ENCODE measurements around the gene NSFL1C. TPM values are rescaled to one million over a fixed set of nuclear protein-coding genes. Genes with fewer than 3 reads are reported as not detected.
A peak's percentile ranks its signal among the peaks of the same experiment; 100 is the strongest.

Gene NSFL1C
- polyA plus RNA-seq, 2 of the 4 experiments (the other 2 are of a cell fraction): 56.6 to 136 TPM

- FAIRE-seq (no peak), DNase-seq (ENCODE audit: low read depth in 1 of 2, low spot score in 1 of 2) (no peak), ATAC-seq (no peak)
- WGBS (ENCODE audit: missing lambda C conversion rate): 36% methylated on average over 4 of the region's 4 CpGs
- ChIA-PET POLR2A (no interaction called here), CTCF (interaction anchor here (0.9 kb wide), 1 partner anchor 53 kb away, joined by 3 read pairs; no protein-coding TSS in a partner anchor)
- Histone ChIP-seq H3K9me3 (peaks cover 7% of the 10 kb centered on the region; the same call in 2 of the 3 replicates), H3K4me1 (peaks cover 25% of the 10 kb centered on the region), H3K4me2 (peak overlapping the region; percentile 50), H3K4me3 (no peak overlapping the region), H3K27ac (peak overlapping the region; percentile 78 to 83; a peak in 5 of 6 replicates)
- TF ChIP-seq, protein P1, sequence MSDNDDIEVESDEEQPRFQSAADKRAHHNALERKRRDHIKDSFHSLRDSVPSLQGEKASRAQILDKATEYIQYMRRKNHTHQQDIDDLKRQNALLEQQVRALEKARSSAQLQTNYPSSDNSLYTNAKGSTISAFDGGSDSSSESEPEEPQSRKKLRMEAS (IDR thresholded peaks at IDR 0.05): no peak
- no peak for TF ChIP-seq SREBF2 (IDR thresholded peaks at IDR 0.05)
- TF ChIP-seq MAFK (IDR thresholded peaks at IDR 0.05; ENCODE audit: partially characterized antibody): no peak
- no peak for TF ChIP-seq HOXA7 (CRISPR knock-in tag; IDR thresholded peaks at IDR 0.05)
- TF ChIP-seq POLR2AphosphoS2 (conservative IDR thresholded peaks at IDR 0.05; ENCODE audit: low read length): no peak
- TF ChIP-seq NR3C1 (IDR thresholded peaks at IDR 0.05): no peak
- TF ChIP-seq GATA3 (IDR thresholded peaks at IDR 0.05; ENCODE audit: borderline replicate concordance): no peak
Measured at GRCh38 chr20:1414982-1415381, 51.7 kb downstream of the NSFL1C start.

DNA sequence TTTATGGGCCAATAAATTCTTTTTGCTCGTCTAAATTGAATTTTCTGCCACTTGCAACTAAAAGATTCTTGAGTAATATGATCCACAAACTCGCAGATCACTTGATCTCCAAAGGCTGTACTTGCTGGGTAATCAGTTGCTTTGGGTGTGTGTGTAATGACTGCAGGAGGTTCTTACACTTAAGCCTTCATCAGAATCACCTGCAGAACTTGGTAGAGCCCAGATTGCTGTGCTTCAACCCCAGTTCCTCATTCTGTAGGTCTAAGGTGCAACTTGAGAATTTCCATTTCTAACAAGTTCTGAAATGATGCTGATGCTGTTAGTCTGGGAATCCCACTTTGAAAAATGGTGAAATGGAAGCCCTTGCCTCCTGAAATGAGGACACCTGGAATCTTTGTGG is 60.8 kb downstream of the NSFL1C start:
- POLR2A ChIA-PET: no interaction called here
- TF ChIP-seq SREBF2 (IDR thresholded peaks at IDR 0.05) (no peak), MAFK (IDR thresholded peaks at IDR 0.05; ENCODE audit: partially characterized antibody) (no peak), ZSCAN20 (CRISPR knock-in tag; IDR thresholded peaks at IDR 0.05) (no peak), TFCP2L1 (CRISPR knock-in tag; IDR thresholded peaks at IDR 0.05) (no peak), HOXA7 (CRISPR knock-in tag; IDR thresholded peaks at IDR 0.05) (no peak), FOSB (CRISPR knock-in tag; IDR thresholded peaks at IDR 0.05) (no peak), JUN (IDR thresholded peaks at IDR 0.05) (no peak), NPAS2 (CRISPR knock-in tag; IDR thresholded peaks at IDR 0.05; ENCODE audit: borderline replicate concordance) (no peak), CTCF (IDR thresholded peaks at IDR 0.05) (no peak), EP300 (IDR thresholded peaks at IDR 0.05) (no peak)
- TF ChIP-seq, protein P2, sequence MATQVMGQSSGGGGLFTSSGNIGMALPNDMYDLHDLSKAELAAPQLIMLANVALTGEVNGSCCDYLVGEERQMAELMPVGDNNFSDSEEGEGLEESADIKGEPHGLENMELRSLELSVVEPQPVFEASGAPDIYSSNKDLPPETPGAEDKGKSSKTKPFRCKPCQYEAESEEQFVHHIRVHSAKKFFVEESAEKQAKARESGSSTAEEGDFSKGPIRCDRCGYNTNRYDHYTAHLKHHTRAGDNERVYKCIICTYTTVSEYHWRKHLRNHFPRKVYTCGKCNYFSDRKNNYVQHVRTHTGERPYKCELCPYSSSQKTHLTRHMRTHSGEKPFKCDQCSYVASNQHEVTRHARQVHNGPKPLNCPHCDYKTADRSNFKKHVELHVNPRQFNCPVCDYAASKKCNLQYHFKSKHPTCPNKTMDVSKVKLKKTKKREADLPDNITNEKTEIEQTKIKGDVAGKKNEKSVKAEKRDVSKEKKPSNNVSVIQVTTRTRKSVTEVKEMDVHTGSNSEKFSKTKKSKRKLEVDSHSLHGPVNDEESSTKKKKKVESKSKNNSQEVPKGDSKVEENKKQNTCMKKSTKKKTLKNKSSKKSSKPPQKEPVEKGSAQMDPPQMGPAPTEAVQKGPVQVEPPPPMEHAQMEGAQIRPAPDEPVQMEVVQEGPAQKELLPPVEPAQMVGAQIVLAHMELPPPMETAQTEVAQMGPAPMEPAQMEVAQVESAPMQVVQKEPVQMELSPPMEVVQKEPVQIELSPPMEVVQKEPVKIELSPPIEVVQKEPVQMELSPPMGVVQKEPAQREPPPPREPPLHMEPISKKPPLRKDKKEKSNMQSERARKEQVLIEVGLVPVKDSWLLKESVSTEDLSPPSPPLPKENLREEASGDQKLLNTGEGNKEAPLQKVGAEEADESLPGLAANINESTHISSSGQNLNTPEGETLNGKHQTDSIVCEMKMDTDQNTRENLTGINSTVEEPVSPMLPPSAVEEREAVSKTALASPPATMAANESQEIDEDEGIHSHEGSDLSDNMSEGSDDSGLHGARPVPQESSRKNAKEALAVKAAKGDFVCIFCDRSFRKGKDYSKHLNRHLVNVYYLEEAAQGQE (IDR thresholded peaks at IDR 0.05): no peak
- TF ChIP-seq, protein P3, sequence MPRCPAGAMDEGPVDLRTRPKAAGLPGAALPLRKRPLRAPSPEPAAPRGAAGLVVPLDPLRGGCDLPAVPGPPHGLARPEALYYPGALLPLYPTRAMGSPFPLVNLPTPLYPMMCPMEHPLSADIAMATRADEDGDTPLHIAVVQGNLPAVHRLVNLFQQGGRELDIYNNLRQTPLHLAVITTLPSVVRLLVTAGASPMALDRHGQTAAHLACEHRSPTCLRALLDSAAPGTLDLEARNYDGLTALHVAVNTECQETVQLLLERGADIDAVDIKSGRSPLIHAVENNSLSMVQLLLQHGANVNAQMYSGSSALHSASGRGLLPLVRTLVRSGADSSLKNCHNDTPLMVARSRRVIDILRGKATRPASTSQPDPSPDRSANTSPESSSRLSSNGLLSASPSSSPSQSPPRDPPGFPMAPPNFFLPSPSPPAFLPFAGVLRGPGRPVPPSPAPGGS (IDR thresholded peaks at IDR 0.05): no peak
- Histone ChIP-seq H3K4me3 (no peak overlapping the region), H3K9me3 (peaks cover 12% of the 10 kb centered on the region; the same call in 2 of the 3 replicates), H3K4me2 (no peak overlapping the region), H3K4me1 (no peaks in the 10 kb centered on the region), H3K27ac (no peak overlapping the region)
- no peak for FAIRE-seq
- WGBS (ENCODE audit: missing lambda C conversion rate): 3% methylated on average over 2 of the region's 2 CpGs
- ATAC-seq: no peak
- no peak for DNase-seq (ENCODE audit: low read depth in 1 of 2, low spot score in 1 of 2)
- CTCF ChIA-PET: interaction anchor here (1.0 to 2.1 kb wide), 3 partner anchors 13 to 98 kb away, joined by 3 to 8 read pairs (median 3); partner anchors contain the start of gene FKBP1A

DNA sequence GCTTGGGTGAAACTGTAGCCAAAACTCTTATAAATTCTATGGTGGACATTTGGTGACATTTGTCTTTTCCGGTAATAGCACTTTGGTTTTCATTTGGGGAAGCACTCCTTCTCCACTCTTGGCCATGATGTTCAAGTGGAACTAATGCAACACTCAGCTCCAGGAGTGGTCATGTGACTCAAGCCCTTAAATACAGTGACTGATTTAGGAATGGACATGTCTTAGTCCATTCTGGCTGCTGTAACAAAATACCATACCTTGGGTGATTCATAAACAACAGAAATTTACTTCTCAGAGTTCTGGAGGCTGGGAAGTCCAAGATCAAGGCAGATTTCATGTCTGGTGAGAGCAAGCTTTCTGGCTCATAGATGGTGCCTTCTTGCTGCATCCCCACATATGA is 63.0 kb downstream of the NSFL1C start:
- no peak overlapping the region for H3K4me3 ChIP-seq
- H3K4me2 ChIP-seq: no peak overlapping the region
- no peak overlapping the region for H3K27ac ChIP-seq
- ChIA-PET POLR2A (no interaction called here), CTCF (interaction anchor here (3.0 kb wide), 1 partner anchor 100 kb away, joined by 9 read pairs; no protein-coding TSS in a partner anchor)
- 12% methylated on average over 1 of the region's 1 CpG for WGBS (ENCODE audit: missing lambda C conversion rate)
- TF ChIP-seq CBX2 (IDR thresholded peaks at IDR 0.05; ENCODE audit: borderline replicate concordance, low read depth) (no peak), EP300 (IDR thresholded peaks at IDR 0.05) (no peak), MAFK (IDR thresholded peaks at IDR 0.05; ENCODE audit: partially characterized antibody) (no peak), TFCP2L1 (CRISPR knock-in tag; IDR thresholded peaks at IDR 0.05) (no peak), CBX8 (IDR thresholded peaks at IDR 0.05) (no peak), SREBF2 (IDR thresholded peaks at IDR 0.05) (no peak), RCOR1 (IDR thresholded peaks at IDR 0.05; ENCODE audit: low read depth, low read length) (no peak), JUNB (IDR thresholded peaks at IDR 0.05) (no peak), BHLHE40 (IDR thresholded peaks at IDR 0.05; ENCODE audit: low read depth, low read length) (no peak), NFE2L2 (conservative IDR thresholded peaks at IDR 0.05; ENCODE audit: low read length) (no peak), HOXB13 (CRISPR knock-in tag; IDR thresholded peaks at IDR 0.05; ENCODE audit: low read depth) (no peak), NR3C1 (IDR thresholded peaks at IDR 0.05) (no peak)
- TF ChIP-seq, protein P4, sequence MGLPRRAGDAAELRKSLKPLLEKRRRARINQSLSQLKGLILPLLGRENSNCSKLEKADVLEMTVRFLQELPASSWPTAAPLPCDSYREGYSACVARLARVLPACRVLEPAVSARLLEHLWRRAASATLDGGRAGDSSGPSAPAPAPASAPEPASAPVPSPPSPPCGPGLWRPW (IDR thresholded peaks at IDR 0.05): no peak
- peaks cover 12% of the 10 kb centered on the region; the same call in 1 of the 3 replicates for H3K9me3 ChIP-seq
- DNase-seq (ENCODE audit: low read depth in 1 of 2, low spot score in 1 of 2) (no peak), FAIRE-seq (no peak), ATAC-seq (no peak)
- H3K4me1 ChIP-seq: 0 out of 3 replicates have a peak, but pooled peaks cover 2% of the 10 kb centered on the region

Measured in A549 (cell line).